Left renal cortex interstitium (tissue), 4 donors: Measurements from ENCODE around the gene NKX2-3. TPM values are rescaled to one million over a fixed set of nuclear protein-coding genes. Genes with fewer than 3 reads are reported as not detected.

ENCODE experiments used
- DNase-seq, 4 donors: peaks; one replicate each; pipeline ENCODE4 v3.0.0-alpha.2; 2013; ENCODE audit warnings: low read depth in 4 of 4, low spot score in 2 of 4, missing footprints in 1 of 4
- polyA plus RNA-seq, 4 donors: library from polyadenylated mRNA; unstranded; fragments of 120-200 nt; gene quantifications; one replicate each; pipeline ENCODE4 v1.2.1, GENCODE V29; 2013; ENCODE audit not compliant: insufficient read length in 4 of 4

The NKX2-3 gene
- polyA plus RNA-seq = not detected

DNA sequence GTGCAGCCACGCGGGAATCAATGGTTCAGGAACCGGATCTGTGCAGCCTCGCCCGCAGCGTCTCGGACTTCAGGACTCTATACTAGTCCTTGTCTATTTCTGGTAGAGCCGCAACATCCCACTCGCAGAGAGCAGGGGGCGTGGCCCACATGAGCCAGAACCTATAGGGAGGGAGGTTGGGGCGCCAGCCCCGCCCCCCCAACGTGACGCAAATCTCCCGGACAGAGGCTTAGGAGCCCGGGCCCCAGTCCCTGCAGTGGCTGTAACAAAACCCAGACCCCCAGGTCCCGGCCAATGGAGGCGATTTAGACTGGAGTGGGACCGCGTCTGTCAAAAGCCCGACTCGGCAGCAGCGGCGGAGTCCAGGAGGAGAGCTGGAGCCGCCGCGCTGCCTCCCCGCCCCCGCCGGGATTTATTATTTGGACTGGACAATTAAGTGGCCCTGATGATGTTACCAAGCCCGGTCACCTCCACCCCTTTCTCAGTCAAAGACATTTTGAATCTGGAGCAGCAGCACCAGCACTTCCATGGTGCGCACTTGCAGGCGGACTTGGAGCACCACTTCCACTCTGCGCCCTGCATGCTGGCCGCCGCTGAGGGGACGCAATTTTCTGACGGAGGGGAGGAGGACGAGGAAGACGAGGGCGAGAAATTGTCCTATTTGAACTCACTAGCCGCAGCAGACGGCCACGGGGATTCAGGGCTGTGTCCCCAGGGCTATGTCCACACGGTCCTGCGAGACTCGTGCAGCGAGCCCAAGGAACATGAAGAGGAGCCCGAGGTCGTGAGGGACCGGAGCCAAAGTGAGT lies at the start of gene NKX2-3:
NKX2-3 (plus strand) TSS at position 256 of the 809 bp plus-strand sequence; CDS start at position 446, 190 bp downstream.
- DNase-seq = no peak

DNA sequence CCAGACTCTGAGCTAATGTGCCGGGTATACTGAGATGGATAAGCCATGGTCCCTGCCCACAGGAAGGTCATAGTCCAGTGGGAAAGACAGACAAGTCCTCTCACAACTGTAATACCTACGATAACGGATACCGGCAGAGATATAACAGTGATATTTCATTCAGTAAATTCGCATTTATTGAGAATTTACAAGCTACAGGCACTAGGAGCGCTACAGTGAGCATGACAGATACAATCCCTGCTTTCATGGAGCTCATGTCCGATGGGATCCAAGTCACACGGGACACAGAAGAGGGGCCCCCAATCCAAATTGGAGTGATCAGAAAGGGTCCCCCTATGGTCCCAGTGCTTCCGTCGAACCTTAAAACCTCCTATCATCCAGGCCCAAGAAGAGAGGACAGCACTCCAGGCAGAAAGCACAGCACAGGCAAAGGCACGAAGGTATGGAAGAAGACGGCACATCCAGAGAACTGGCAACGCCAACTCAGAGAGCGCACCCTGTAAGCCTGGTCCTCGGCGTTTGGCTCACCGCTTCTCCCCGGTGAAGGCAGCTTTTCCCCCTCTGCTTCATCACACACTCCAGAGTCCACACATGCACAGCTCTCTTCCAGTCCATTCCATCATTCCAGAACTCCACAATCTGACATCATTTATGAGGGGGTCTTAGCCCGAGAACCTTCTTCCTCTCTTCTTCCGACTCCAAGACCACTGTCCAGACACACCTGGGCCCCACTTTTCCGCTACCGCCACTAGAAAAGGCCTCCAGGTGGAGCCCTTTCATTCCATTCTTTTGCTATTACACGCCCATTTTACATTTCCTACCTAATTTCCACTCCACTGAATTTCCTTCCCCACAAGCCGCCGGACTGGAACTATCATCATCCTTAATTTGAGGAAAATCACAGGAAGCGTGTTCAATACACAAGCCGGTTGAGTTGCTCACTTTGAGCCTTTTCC lies 47.8 kb upstream of the NKX2-3 start:
- DNase-seq = no peak

DNA sequence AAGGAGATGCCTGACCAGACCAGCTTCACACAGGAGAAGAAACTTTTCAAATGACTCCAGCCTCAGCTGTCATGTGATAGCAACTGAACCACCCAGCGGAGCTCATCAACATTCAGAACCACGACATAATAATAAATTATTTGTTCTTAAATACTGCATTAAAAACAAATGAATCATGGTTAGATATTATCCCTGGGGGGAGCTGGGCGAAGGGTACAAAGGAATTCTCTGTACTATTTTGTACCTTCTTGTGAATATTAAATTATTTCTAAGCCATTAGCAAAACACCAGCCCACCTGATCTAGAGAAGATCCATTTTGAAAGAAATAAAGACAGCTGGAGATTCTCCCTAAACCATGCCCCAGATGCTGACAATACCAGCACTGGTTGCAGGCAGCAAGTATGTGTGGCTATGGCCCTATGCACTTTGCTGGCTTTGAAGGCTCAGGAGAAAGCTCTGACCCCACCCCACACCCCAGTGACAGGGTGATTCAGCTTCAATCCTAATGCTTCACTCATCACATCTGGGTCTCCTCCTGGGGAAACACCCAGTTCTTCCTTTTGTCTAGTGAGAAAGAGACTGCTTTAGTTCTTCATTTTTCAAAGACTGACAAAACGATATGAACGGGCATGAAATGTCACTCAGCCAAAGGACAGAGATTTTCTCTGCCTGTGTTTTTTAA lies 45.5 kb upstream of the NKX2-3 start:
- no peak for DNase-seq

DNA sequence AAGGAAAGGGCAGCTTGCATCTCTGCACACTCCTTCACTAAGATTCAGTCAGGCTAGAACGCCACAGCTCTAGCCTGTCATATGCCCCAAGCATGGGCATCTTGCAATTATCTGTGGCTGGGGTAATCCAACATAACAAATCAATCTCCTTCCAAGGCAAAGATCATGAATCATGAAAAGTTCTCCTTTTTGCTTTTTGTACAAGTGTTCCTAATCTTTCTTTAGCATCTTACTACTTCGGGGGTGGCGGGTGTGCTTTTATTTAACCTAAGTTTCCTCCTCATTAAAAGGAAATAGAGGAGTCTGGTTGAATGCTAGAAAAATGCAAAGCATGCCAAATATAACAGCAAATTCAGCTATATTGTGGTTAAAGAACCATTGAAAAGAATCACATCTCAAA lies 43.5 kb upstream of the NKX2-3 start:
- no peak for DNase-seq

DNA sequence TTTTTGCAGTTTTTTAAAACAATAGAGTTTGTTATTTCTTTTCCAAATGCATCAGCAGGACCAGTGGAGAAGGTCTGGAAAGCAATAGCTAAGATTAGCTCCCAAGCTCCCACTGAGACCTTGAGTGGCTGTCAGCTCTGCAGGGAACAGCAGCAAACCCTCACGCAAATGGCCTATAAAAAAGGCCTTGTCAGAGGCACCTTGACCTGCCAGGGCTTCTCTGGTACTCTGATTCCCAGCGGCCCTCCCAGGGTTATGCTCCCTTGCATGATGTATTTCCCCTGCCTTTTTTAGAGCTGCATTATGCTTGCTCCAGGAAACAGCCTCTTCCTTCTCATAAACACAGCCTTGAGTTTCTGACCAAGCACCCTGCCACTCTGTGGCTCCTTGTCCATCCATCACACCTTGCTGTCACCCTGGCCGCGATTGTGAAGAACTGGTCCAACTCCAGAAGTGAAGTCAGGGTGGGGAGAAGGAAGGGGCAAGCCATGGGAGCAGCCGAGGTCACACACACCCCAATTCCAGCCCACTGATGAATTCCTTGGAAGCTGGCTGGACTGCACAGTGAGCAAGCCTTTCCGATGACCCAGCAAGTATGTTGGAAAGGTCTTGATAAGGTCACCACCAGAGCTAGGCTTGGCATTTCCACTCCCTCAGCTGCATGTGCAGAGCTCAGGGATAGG lies 35.3 kb upstream of the NKX2-3 start:
- no peak for DNase-seq

DNA sequence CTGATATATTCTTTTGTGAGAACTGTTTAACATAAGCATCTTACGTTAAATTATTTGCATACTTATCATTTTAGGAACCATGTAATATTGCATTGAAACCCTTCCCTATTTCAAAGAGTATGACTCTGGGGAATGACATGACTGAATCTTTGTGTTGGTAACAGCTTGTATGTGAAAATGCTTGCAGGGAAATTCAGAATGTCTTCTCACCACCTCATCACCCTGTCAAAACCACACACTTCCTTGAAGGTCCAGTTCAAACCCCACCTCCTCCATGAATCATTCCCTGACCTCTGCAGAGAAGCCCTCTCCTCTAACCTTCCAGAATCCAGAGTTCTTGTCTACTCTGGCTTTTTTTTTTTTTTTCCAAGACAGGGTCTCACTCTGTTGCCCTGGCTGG lies 26.3 kb upstream of the NKX2-3 start:
- DNase-seq = no peak

DNA sequence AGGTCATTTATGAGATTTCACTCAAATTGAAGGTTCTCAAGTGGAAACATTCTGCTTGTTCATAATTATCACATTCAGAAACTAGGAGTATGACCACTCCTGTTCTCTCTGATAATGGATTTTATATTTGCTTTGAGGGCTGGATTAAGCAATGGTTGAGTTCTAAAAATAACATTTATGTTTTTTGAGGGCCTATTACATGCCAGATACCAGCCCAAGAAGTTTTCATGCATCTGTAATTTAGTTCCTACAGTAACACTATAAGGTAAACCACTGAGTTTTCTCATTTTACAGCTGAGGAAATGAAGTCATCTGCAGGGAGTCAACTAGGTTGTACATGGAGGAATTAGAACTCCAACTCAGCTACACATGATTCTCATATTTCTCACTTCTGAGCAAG lies 25.5 kb upstream of the NKX2-3 start:
- no peak for DNase-seq

DNA sequence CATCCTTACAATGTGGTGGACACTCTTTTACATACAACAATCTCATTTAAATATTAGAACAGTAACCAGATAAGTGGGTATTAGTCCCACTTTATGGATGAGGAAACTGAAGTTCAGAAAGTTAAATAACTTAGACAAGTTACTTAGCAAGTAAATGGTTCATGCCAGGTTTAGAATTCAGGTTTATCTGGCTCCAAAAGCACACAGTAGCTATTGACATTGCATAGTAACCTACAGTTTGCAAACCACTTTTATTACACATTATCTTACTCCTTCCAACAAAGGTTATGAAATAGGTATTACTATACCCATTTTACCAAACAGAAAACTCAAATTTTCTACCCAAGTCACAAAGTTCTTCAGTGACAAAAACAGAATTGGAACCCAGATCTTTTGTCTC lies 19.7 kb upstream of the NKX2-3 start:
- no peak for DNase-seq

DNA sequence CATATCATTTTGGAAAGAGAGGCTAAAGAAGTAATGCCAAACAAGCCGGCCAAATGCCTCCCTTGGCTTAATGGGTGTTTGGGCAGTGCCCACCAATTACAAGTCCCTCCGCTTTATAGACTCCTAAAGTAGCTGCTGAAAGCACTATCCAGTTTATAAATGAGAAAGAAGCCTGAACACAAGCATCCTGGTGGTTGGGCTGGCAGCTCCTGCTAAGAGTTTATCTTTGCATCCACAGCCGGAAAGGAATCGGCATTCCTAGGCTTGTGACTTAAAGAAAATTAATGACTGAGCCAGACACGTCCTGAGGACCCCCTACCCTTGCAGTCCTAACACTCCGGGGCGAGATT lies 13.1 kb upstream of the NKX2-3 start:
- DNase-seq = no peak

DNA sequence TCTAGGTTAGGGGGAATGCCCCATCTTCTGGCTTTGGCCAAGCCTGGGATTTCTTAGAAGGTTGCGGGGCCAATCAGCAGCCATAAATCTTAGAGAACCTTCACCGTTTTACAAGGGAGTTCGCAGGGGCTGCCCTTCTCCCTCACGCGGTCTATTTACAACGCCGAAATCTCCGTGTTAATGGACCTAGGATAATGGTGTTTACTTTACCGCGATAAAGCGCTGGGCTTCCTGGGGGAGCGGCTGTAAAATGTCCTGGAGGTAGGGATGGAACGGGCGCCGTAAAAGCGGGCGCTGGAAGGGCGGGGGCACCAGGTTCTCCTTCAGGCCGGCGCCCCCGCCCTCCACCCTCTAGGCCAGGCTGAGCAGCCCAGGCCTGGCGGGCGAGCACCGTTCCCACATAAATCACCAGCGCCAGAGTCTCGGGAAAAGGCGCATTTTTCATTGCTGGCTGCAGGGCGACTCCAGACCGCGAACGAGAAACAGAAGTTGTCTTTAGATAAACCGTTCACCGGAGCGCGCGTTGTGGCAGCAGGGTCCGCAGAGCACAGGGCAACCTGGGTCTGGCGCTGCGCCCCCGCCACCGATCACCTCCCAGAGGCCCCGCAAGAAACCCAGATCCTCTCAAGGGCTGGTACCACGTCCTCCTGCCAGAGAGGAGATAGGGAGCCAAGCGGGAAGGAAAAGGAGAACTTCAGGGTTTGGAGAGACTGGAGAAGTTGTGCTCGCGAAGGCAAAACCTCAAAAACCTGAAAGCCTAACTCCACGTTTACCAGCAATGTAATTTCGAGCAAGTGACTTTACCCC lies 12.5 kb upstream of the NKX2-3 start:
- DNase-seq = no peak

DNA sequence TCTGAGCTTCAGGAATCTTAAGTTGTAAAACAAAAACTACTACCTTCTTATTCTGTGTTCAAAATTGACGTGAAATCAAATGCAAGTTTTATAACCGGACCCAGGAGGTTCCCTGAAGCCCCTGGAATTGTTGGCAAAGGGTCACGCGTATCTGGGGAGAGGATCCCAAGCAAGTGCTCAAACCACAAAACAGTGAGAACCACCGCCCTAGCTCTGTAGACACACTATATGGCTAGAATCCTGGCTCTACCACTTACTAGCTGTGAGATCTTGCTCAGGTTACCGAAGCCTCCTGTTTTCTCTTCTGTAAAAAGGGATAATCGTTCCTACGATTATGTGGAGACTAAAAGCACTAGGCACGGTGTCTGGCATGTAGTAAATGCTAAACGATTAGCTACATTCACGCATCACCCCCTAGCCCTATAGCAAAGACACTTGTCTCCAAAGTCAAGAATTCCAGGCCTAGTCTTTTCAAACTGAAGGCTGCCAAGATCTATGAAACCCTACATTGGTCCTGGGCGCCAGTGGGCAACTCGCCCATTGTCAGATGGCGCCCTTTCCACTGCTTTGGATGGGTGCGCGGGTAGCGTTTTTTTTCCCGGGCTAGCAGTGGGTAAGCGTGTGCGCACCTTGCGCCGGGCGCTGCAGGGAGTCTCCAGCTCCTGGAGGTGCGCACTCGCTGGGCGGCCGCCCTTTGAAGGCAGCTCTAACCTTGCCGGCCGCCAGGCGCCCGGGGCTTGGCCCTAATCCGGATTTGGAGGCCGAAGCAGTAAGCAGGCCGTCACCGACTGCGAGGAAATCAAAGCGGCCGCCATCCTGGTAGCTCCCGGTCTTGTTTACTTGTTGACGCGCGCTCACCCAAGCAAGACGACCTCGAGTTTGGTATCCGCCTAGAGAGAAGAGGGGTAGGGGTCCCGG lies 11.6 kb upstream of the NKX2-3 start:
- no peak for DNase-seq

DNA sequence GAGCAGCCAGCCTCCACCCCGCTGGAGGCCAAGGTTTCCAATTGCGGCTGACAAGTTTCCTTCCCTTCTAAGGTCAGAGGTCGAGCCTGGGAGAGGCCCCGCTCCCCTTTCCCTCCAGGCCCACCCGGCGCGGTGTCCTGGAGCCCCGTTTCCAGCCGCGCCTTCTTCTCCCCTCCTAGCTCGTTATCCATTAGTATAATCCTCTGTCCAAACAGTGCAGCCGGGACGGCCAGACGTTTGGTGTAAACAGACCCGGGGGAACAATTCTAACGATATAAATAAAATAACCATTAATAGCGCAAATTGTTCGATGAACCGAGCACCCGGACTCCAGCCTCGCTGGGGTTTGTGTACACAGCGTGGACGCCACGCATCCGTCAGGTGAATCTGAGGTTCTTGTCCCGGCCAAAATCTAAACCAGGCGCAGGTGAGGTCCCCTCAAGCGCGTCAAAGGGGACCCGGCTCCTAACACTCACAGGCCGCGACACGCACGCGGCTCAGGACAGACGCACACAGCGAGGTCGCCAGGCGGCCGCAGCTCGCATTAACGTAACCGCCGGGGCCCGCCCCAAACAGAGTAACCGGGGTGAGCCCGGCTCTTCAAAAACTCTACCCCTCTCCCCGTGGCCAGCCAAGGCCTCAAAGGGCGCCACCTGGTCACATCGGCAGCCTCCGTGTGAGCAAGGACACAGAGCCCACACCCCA lies 10.8 kb upstream of the NKX2-3 start:
- DNase-seq = no peak

DNA sequence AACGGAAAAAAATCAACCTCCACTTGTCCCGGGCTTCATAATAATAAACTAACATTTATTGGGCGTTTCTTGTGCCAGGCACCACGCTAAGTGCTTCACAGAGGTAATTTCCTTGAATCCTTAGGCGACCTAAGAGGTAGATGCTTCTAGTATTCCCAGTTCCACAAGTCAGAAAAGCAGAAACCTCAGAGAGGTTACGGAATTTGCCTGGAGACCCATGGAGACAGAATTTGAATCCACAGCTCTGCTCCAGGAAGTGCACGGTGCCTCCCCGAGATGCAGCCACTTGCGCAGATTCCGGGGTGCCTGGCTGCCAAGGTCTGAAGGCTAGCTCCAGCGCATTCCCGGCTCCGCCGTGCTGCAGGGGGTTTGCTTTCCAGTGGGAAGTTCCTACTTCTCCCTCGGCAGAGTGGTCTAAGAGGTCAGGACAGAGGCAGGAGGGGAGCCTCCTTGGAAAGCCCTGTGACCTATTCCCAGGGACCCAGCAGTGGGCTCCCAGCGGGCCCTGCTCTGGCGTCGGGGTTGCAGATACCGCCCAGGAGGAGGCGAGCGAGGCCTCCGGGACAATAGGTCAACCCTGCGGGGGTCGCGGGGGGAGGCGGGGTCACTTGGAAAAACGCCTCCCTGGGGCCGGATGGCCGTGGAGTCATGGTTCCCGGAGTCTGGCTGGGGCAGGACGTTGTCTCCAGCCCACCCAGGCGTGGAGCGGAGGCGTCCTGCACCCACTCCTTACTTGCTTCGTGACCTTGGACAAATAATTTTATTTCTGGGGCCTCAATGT lies 10.1 kb upstream of the NKX2-3 start:
- no peak for DNase-seq

DNA sequence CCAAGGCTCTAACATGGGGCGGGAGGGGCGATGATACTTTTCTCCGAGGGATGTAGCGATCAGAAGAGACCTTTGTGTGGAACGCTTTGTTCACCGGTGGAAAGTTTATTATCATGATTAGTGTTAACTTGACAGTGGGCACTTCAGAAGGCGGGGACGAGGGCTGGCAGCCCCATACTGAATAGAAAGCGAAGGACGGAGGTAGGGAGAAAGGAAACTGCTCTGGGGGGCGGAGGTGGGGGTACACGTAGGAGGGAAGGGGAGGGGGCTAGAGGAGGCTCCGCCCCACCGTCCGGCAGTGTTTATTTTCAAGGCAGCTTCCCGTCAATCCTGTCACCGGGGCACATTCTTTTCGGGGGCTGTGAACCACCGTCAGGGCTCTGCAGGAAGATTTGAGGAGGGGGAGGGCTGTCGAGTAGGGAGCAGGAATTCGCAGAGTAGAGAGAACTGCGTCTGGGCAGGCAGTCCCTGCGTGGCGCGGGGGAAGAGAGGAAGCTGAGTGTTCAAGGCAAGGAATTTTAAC lies 9.4 kb upstream of the NKX2-3 start:
- no peak for DNase-seq

DNA sequence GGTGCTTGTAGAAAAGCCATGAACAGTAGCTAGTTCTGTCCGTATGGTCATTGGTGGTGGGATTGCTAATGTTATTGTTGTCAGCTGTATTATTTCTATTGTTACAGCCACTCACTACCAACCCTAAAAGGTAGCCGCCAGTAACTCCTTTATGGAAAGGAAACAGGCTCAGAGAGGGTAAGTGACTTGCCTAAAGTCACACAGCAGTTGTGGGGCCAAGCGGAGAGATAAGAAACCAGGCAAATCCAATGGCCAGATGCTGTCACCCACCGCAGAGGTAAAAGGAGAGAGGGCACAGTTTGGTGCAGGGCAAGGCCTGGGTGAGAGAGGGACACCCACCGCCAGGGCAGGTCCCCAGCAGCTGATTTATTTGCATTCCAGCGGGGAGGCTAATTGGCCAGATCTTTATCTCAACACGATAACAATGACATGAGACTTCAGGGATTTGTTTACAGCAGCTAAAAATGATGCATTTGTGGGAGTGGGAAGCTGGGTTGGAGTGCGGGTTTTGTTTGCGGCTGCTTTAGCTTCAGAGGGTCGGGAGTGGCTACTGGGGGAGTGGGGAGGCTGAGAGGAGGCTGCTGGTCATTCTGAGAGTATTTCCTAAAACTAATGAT lies 8.6 kb upstream of the NKX2-3 start:
- no peak for DNase-seq

DNA sequence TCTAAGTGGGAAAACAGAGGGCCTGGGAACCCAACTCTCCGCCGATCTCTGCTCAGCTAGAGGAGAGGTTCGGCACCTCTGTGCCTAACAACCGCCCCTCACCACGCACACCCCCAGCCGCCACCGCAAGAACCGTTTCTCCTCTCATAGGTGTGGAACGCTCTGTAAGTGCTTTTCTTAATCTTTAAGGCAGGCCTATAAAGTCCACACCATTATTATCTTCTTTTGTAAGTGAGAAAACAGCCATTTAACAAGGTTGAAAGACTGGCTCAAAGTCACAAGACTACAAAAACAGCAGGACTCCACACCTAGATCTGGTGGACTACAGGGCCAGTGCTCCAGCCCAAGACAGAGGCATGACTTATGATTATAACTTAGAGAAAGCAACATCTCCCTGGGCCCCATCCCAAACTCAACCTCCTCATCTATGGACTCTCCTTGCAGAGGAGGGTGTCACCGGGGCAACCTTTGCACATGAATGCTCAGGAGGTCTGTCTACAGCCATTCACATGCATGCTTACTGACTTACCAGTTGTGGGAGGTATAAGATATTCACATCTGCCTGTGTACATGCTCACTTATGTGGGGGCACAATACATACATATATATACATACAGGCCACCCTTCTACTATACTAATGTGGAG lies 7.9 kb upstream of the NKX2-3 start:
- no peak for DNase-seq
